ENCODE data around the gene RAB37. TPM values are rescaled to one million over a fixed set of nuclear protein-coding genes. Genes with fewer than 3 reads are reported as not detected.

Gene RAB37
- total and polyA plus RNA-seq, 2 of the 13 experiments (the other 11 are each of a cell fraction or from before 2014, with no cell fraction given), result 0.91 to 3.7 TPM

DNA sequence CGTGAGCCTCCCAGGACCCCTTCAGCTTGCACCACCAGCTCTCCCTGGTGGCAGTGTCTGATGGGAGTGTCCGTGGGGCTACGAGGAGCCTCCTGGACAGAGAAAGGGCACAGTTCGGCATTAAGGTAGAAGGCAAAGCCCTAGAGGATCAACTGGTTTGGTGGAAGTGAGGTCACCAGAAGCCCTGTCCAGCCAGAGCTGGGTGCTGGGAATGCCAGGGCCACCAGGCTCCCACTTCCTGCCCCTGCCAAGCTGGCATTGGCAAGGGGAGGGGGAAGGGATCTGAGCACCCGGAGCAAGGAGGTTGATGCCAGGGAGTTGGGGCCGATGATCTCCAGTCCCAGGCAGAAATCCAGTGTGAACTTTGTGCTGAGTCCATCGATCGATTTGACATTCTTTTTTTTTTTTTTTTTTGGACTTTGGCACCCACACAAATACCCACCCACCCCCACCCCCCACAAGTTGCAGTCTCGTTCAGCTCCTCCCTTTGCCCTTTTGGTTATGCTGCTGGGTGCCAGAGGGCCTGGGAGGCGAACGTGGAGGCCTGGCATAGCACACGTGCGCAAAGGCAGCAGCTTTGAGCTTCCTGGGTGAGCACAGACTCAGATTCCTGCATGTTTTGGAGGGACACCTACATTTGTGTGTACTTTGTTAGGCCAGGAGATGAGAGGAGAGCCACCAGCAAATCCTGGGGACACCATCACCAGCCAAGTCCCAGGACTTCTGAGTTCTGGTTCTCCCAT is 13.4 kb downstream of the RAB37 start (continued):
- peak; percentile 90 for TF ChIP-seq ARID5B (CRISPR knock-in tag; IDR thresholded peaks at IDR 0.05)
- peak; percentile 74; the same call in 1 of the 2 replicates for TF ChIP-seq THRA (CRISPR knock-in tag; IDR thresholded peaks at IDR 0.05; ENCODE audit: borderline replicate concordance)
- TF ChIP-seq, protein P1, sequence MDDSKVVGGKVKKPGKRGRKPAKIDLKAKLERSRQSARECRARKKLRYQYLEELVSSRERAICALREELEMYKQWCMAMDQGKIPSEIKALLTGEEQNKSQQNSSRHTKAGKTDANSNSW (CRISPR knock-in tag; IDR thresholded peaks at IDR 0.05; ENCODE audit: borderline replicate concordance), result no peak
- peak; percentile 91; the same call in 1 of the 2 replicates for TF ChIP-seq KDM4B (CRISPR knock-in tag; IDR thresholded peaks at IDR 0.05)
- TF ChIP-seq RBM39 (IDR thresholded peaks at IDR 0.05; ENCODE audit: low read depth, low read length, poor library complexity, severe bottlenecking), result no peak
- peak; percentile 95 for TF ChIP-seq SRSF1 (optimal IDR thresholded peaks at IDR 0.05; ENCODE audit: low read depth, low read length)
- peak; percentile 92 for TF ChIP-seq GZF1 (CRISPR knock-in tag; IDR thresholded peaks at IDR 0.05)
- no peak; the same call in 1 of the 2 replicates for TF ChIP-seq ZNF552 (CRISPR knock-in tag; IDR thresholded peaks at IDR 0.05; ENCODE audit: borderline replicate concordance)
- TF ChIP-seq, protein P2, sequence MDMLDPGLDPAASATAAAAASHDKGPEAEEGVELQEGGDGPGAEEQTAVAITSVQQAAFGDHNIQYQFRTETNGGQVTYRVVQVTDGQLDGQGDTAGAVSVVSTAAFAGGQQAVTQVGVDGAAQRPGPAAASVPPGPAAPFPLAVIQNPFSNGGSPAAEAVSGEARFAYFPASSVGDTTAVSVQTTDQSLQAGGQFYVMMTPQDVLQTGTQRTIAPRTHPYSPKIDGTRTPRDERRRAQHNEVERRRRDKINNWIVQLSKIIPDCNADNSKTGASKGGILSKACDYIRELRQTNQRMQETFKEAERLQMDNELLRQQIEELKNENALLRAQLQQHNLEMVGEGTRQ (IDR thresholded peaks at IDR 0.05; ENCODE audit: low read depth, low read length), result no peak
- TF ChIP-seq, protein P2 (CRISPR knock-in tag; IDR thresholded peaks at IDR 0.05; ENCODE audit: borderline replicate concordance), result 0 out of 2 replicates have a peak, but pooled peaks have one; percentile 46
- no peak for TF ChIP-seq ZEB1 (IDR thresholded peaks at IDR 0.05; ENCODE audit: insufficient replicate concordance, low read depth)
- peak; percentile 83; the same call in 1 of the 2 replicates for TF ChIP-seq HIVEP1 (CRISPR knock-in tag; IDR thresholded peaks at IDR 0.05)
- no peak for TF ChIP-seq ATF5 (CRISPR knock-in tag; IDR thresholded peaks at IDR 0.05; ENCODE audit: low read depth)
- no peak for TF ChIP-seq KMT2A (CRISPR knock-in tag; IDR thresholded peaks at IDR 0.05)
- no peak for TF ChIP-seq ZNF234 (CRISPR knock-in tag; conservative IDR thresholded peaks at IDR 0.05)
- TF ChIP-seq HHEX (CRISPR knock-in tag; IDR thresholded peaks at IDR 0.05), result no peak; the same call in 1 of the 2 replicates

Data from HepG2 (cell line).